D721Med (cell line): ENCODE results near the gene EXOC2.

Experiments
- DNase-seq: peaks from one replicate; pipeline ENCODE4 v3.0.0; 2011; ENCODE audit warnings: low spot score; ENCODE audit not compliant: insufficient read length
- FAIRE-seq: peaks from 2 replicates; lab custom pipeline; 2011; peaks lifted over from hg19 to GRCh38; lab: Jason Lieb, UNC
- TF ChIP-seq, protein P1 (sequence below): IDR thresholded peaks from 2 replicates; pipeline ENCODE4 v1.5.1; 2012; ENCODE audit warnings: mild to moderate bottlenecking, control low read depth; ENCODE audit not compliant: insufficient read depth; ENCODE audit errors: missing control alignments

EXOC2 gene

DNA sequence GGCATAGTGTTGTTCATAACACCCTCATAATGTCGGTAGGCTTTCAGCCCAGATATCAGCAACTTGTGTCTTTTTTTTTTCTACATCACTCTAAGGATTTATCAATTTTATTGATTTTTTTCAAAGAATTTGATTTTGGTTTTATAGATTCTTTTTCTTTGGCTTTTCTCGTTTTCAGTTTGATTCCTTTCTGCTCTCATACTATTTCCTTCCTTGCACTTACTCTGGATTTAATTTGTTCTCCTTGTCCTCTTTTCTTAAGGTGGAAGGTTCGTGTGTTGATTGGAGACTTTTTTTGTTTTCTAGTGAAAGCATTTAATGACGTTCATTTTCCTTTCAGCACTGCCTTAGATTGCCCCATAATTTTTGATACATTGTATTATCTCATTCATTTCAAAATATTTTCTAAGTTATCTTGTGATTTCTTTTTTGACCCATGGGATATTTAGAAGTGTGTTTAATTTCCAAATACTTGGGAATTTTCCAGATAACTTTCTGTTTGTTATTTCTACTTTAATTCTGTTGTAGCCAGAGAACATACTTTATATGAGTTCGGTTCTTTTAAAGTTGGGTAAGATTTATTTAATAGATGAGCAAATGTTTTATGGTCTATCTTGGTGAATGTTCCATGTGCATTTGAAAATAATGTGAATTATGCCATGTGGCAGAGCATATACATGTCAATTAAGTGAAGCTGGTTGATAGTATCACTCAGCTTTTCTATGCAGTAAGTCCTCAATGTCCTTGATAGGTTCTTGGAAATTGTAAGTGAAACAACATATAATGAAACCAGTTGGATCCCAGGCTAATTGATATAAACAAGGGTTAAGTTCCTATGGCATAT, 238.6 kb downstream of the EXOC2 start:
- no peak for DNase-seq
- no peak for FAIRE-seq

DNA sequence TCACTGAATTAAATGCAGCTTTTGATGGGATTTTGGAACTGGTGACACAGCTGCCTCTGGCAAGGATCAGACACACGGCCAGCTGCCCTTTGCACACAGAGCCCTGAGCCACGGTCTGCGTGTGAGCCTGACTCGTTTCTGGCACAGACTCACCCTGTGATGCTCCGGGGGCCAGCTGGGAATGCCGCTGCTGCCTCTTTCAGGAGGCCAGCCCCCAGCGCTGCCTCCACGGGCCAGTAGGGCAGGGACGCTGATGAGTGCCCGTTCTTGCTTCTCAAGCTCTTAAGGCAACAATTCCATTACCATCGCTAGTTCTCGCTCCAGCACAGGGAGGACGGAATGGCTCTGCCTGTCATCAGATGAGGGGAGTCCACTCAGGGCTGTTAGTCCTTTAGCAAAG, 239.8 kb downstream of the EXOC2 start:
- no peak for DNase-seq
- TF ChIP-seq, protein P1, sequence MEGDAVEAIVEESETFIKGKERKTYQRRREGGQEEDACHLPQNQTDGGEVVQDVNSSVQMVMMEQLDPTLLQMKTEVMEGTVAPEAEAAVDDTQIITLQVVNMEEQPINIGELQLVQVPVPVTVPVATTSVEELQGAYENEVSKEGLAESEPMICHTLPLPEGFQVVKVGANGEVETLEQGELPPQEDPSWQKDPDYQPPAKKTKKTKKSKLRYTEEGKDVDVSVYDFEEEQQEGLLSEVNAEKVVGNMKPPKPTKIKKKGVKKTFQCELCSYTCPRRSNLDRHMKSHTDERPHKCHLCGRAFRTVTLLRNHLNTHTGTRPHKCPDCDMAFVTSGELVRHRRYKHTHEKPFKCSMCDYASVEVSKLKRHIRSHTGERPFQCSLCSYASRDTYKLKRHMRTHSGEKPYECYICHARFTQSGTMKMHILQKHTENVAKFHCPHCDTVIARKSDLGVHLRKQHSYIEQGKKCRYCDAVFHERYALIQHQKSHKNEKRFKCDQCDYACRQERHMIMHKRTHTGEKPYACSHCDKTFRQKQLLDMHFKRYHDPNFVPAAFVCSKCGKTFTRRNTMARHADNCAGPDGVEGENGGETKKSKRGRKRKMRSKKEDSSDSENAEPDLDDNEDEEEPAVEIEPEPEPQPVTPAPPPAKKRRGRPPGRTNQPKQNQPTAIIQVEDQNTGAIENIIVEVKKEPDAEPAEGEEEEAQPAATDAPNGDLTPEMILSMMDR: no peak
- FAIRE-seq: no peak

More for the DNA sequence above, 238.6 kb downstream of the EXOC2 start:
- TF ChIP-seq, protein P1: no peak

DNA sequence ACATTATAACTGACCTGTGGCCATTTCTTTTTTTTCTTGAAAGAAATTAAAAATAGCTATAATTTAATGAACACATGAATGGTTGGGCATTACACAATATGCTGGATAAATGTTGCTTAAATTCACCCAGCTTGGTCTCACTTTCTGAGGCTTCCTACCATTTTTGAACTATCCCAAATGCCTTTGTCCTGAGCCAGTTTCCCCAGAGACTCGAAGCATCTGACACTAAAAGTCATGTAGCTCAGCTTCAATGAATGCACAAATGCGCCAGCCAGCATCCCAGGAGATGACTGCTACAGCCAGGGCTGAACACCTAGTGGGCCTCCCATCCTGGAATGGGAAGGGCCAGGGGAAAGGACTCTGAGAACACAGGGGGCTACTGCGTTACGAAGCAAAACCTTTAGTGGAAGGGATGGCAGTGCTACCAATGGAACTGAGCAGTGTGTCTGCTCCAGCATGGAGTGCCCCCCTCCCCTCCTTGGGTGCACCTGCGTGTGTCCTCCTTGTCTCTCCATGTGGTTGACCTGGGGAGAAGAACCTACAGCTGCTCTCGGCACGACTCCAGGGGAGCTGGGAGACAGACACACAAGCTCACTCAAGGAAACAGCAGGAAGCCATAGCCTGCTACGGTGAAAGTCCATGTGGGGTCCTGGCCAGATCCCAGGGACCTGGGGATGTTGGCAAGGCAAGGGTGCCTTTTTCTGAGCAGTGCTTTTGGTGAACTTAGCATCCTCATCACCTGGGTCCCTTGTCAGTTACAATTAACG, 240.5 kb downstream of the EXOC2 start:
- DNase-seq (no peak), FAIRE-seq (no peak)
- TF ChIP-seq, protein P1: no peak

DNA sequence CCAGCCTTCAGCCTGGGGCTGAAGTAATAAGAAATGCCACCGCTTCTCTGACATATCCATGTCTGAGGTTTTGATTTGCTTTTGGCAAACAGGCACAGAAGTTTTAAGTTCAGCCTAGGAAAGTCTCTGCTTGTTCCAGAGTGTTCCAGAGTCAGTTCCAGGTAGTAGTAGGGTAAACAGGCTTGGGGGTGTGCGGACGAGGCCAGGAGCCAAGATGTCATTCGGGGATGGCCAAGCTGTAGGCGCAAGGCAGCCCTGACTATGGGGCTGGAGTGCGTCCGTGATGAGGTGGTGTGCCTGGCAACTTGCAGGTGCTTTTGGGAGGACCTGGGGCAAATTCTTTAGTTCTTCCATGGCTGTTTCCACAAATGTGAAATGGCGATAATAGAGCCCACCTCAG, 241.1 kb downstream of the EXOC2 start:
- TF ChIP-seq, protein P1: no peak
- FAIRE-seq (no peak), DNase-seq (no peak)

DNA sequence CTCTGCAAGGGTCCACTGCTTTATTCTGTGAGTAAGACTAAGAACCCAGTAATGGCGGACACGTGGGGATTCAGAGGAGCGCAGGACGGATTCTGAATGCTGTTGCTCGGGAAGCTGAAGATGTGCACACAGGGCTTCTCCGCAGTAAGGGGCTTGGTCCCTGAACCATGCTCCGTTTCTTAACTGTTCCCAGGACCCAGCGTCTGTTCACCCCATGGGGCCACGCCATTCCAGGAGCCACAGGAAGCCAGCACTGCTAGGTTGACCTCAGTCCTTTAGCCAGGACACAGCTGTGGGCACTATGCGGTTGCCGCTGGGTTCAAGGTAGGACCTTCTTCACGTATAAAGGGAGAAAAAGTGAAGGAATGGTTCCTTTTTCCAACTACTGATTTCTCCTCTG, 241.6 kb downstream of the EXOC2 start:
- DNase-seq: no peak
- no peak for FAIRE-seq
- TF ChIP-seq, protein P1: no peak

DNA sequence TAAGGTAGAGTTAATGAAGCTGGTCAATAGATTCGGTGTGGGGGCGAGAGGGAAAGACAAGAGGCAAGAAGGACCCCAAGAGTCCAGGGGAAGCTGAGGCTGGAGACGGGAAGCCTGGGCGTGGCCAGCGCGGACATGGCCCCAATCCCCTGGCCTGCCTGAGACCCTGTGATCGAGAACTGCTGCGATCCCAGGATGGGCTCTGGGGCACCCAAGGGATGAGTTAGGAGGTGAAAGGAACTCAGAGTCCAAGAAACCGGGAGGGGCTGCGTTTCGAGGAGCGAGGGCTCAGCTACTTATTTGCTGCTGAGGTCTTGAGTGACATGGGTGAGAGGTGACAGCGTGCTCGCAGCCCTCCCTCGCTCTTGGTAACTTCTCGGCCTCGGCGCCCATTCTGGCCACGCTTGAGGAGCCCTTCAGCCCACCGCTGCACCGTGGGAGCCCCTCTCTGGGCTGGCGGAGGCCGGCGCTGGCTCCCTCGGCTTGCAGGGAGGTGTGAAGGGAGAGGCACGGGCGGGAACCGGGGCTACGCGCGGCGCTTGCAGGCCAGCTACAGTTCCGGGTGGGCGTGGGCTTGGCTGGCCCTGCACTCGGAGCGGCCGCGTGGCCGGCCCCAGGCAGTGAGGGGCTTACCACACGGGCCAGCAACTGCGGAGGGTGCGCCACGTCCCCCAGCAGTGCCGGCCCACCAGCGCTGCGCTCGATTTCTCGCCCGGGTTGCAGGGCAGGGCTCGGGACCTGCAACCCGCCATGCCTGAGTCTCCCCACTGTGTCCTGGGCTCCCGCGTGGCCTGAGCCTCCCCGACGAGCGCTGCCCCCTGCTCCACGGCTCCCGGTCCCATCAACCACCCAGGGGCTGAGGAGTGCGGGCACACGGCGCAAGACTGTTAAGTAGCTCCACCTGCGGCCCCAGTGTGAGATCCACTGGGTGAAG, 243.2 kb downstream of the EXOC2 start:
- TF ChIP-seq, protein P1: no peak
- DNase-seq (no peak), FAIRE-seq (no peak)
